Neural cell (in vitro differentiated cells): Measurements from ENCODE around the gene MYBPC2. TPM values are rescaled to one million over a fixed set of nuclear protein-coding genes. Genes with fewer than 3 reads are reported as not detected.

Experiments used
- H2AFZ ChIP-seq: fragments of 200-600, 300-800 bp; sonication (generic), shearing (Covaris generic); 2 replicates; pipeline ENCODE4 v1.6.0; 2014; ENCODE audit warnings: low read depth, mild to moderate bottlenecking, antibody characterized with exemption, low read length, moderate library complexity
- H3F3A ChIP-seq: fragments of 200-600 bp; shearing (Covaris generic); 2 replicates; pipeline ENCODE4 v1.6.1; 2016; ENCODE audit warnings: mild to moderate bottlenecking, moderate library complexity, mixed read lengths, antibody characterized with exemption, low read length; ENCODE audit not compliant: insufficient read depth, poor library complexity, severe bottlenecking
- H3K27ac ChIP-seq: fragments of 200-600, 300-800 bp; sonication (generic), shearing (Covaris generic); 2 replicates; pipeline ENCODE4 v1.5.1; 2014; ENCODE audit warnings: mild to moderate bottlenecking, low read length, moderate library complexity
- H3K27me3 ChIP-seq: fragments of 300-800, 200-600 bp; sonication (generic), shearing (Covaris generic); 2 replicates; pipeline ENCODE4 v1.6.0; 2014; ENCODE audit warnings: mild to moderate bottlenecking, low read depth, low read length, moderate library complexity; ENCODE audit not compliant: insufficient read depth
- H3K36me3 ChIP-seq: fragments of 300-800, 200-600 bp; sonication (generic), shearing (Covaris generic); 2 replicates; pipeline ENCODE4 v1.5.1; 2014; ENCODE audit warnings: mild to moderate bottlenecking, antibody characterized with exemption, low read length, moderate library complexity; ENCODE audit not compliant: insufficient read depth
- H3K4me2 ChIP-seq: fragments of 300-800, 200-600 bp; sonication (generic), shearing (Covaris generic); 2 replicates; pipeline ENCODE4 v1.6.0; 2014; ENCODE audit warnings: mild to moderate bottlenecking, low read length
- H3K4me3 ChIP-seq: fragments of 300-800, 200-600 bp; sonication (generic), shearing (Covaris generic); 2 replicates; pipeline ENCODE4 v1.5.1; 2014; ENCODE audit warnings: mild to moderate bottlenecking, low read length, moderate library complexity
- H3K79me2 ChIP-seq: fragments of 200-600 bp; shearing (Covaris generic); replicated peaks from 2 replicates; pipeline ENCODE4 v1.6.0; 2014; ENCODE audit warnings: mild to moderate bottlenecking, low read length, moderate library complexity; ENCODE audit not compliant: insufficient read depth
- H3K9ac ChIP-seq: fragments of 300-800, 200-600 bp; sonication (generic), shearing (Covaris generic); 2 replicates; pipeline ENCODE4 v1.6.1; 2016; ENCODE audit warnings: mild to moderate bottlenecking, low read length, mixed read lengths
- H3K9me2 ChIP-seq: fragments of 200-600 bp; shearing (Covaris generic); 2 replicates; pipeline ENCODE4 v1.6.1; 2016; ENCODE audit warnings: mild to moderate bottlenecking, low read length, mixed read lengths; ENCODE audit not compliant: insufficient read depth
- H3K9me3 ChIP-seq: fragments of 200-600, 300-800 bp; sonication (generic), shearing (Covaris generic); 2 replicates; pipeline ENCODE4 v1.6.1; 2016; ENCODE audit warnings: mild to moderate bottlenecking, mixed run types, low read length, moderate library complexity, mixed read lengths
- H4K20me1 ChIP-seq: fragments of 200-600 bp; shearing (Covaris generic); 2 replicates; pipeline ENCODE4 v1.6.1; 2016; ENCODE audit warnings: mild to moderate bottlenecking, mixed run types; ENCODE audit not compliant: insufficient read depth
- EP300 ChIP-seq: fragments of 450-650 bp; conservative IDR thresholded peaks from 2 replicates; pipeline ENCODE4 v1.6.1; 2014; ENCODE audit warnings: antibody characterized with exemption, mild to moderate bottlenecking, moderate library complexity; ENCODE audit not compliant: poor library complexity, severe bottlenecking
- MXI1 ChIP-seq: fragments of 450-650 bp; conservative IDR thresholded peaks from 2 replicates; pipeline ENCODE4 v1.6.1; 2014; ENCODE audit warnings: antibody characterized with exemption, mild to moderate bottlenecking; ENCODE audit not compliant: poor library complexity, severe bottlenecking
- RAD21 ChIP-seq: fragments of 450-650 bp; conservative IDR thresholded peaks from 2 replicates; pipeline ENCODE4 v1.6.1; 2014; ENCODE audit warnings: antibody characterized with exemption, mild to moderate bottlenecking, moderate library complexity
- polyA plus RNA-seq: library from polyadenylated mRNA; depleted of rRNA; stranded (reverse); fragments of >200 nt; gene quantifications from 2 replicates; pipeline ENCODE4 v1.2.3, GENCODE V29; 2014
- TF ChIP-seq, protein P1 (sequence below): IDR thresholded peaks from 2 replicates; pipeline ENCODE4 v1.6.1; 2012; ENCODE audit warnings: borderline replicate concordance
- TF ChIP-seq, protein P2 (sequence below): fragments of 450-650 bp; IDR thresholded peaks from 2 replicates; pipeline ENCODE4 v1.5.1; 2014; ENCODE audit warnings: antibody characterized with exemption, mild to moderate bottlenecking, moderate library complexity; ENCODE audit not compliant: poor library complexity, severe bottlenecking

Gene MYBPC2
- polyA plus RNA-seq, 1 donor from 2014 or later = not detected

GRCh38 chr19:50479761-50480251, 47.1 kb downstream of the MYBPC2 start:
- H3K4me3 ChIP-seq = no peak overlapping the region
- H3K9me2 ChIP-seq = no peaks in the 10 kb centered on the region
- H3K9ac ChIP-seq = no peak overlapping the region
- peaks cover 21% of the 10 kb centered on the region for H3K79me2 ChIP-seq
- H2AFZ ChIP-seq = no peak overlapping the region
- no peak for TF ChIP-seq EP300
- no peak overlapping the region for H3K4me2 ChIP-seq
- no peak overlapping the region for H3K27ac ChIP-seq
- no peaks in the 10 kb centered on the region for H3K9me3 ChIP-seq
- no peaks in the 10 kb centered on the region for H3K36me3 ChIP-seq
- no peaks in the 10 kb centered on the region for H3K27me3 ChIP-seq
- no peaks in the 10 kb centered on the region for H4K20me1 ChIP-seq
- H3F3A ChIP-seq = peaks cover 3% of the 10 kb centered on the region

- Histone ChIP-seq H3K36me3 (no peaks in the 10 kb centered on the region), H3K27ac (no peak overlapping the region), H2AFZ (no peak overlapping the region)
These were observed 47.8 kb downstream of the MYBPC2 start for GRCh38 chr19:50480281-50481111.

More at GRCh38 chr19:50480281-50481111, 47.8 kb downstream of the MYBPC2 start:
- peaks cover 3% of the 10 kb centered on the region for H3F3A ChIP-seq
- H3K4me2 ChIP-seq = no peak overlapping the region
- H3K9ac ChIP-seq = no peak overlapping the region
- TF ChIP-seq RAD21 = no peak
- TF ChIP-seq, protein P1, sequence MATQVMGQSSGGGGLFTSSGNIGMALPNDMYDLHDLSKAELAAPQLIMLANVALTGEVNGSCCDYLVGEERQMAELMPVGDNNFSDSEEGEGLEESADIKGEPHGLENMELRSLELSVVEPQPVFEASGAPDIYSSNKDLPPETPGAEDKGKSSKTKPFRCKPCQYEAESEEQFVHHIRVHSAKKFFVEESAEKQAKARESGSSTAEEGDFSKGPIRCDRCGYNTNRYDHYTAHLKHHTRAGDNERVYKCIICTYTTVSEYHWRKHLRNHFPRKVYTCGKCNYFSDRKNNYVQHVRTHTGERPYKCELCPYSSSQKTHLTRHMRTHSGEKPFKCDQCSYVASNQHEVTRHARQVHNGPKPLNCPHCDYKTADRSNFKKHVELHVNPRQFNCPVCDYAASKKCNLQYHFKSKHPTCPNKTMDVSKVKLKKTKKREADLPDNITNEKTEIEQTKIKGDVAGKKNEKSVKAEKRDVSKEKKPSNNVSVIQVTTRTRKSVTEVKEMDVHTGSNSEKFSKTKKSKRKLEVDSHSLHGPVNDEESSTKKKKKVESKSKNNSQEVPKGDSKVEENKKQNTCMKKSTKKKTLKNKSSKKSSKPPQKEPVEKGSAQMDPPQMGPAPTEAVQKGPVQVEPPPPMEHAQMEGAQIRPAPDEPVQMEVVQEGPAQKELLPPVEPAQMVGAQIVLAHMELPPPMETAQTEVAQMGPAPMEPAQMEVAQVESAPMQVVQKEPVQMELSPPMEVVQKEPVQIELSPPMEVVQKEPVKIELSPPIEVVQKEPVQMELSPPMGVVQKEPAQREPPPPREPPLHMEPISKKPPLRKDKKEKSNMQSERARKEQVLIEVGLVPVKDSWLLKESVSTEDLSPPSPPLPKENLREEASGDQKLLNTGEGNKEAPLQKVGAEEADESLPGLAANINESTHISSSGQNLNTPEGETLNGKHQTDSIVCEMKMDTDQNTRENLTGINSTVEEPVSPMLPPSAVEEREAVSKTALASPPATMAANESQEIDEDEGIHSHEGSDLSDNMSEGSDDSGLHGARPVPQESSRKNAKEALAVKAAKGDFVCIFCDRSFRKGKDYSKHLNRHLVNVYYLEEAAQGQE = no peak
- TF ChIP-seq, protein P2, sequence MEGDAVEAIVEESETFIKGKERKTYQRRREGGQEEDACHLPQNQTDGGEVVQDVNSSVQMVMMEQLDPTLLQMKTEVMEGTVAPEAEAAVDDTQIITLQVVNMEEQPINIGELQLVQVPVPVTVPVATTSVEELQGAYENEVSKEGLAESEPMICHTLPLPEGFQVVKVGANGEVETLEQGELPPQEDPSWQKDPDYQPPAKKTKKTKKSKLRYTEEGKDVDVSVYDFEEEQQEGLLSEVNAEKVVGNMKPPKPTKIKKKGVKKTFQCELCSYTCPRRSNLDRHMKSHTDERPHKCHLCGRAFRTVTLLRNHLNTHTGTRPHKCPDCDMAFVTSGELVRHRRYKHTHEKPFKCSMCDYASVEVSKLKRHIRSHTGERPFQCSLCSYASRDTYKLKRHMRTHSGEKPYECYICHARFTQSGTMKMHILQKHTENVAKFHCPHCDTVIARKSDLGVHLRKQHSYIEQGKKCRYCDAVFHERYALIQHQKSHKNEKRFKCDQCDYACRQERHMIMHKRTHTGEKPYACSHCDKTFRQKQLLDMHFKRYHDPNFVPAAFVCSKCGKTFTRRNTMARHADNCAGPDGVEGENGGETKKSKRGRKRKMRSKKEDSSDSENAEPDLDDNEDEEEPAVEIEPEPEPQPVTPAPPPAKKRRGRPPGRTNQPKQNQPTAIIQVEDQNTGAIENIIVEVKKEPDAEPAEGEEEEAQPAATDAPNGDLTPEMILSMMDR = no peak
- no peak for TF ChIP-seq MXI1
- no peaks in the 10 kb centered on the region for H3K9me2 ChIP-seq
- H3K27me3 ChIP-seq = no peaks in the 10 kb centered on the region
- no peaks in the 10 kb centered on the region for H4K20me1 ChIP-seq
- H3K79me2 ChIP-seq = peaks cover 21% of the 10 kb centered on the region
- no peak overlapping the region for H3K4me3 ChIP-seq
- H3K9me3 ChIP-seq = no peaks in the 10 kb centered on the region
